ENCODE data around the gene COPS4. TPM values are rescaled to one million over a fixed set of nuclear protein-coding genes. Genes with fewer than 3 reads are reported as not detected.
"Not testable (repeated sequence)": the region's sequence is repeated elsewhere in the genome, so short reads cannot be mapped to it uniquely, and the experiment has no call there.

COPS4 gene
- total RNA-seq, 2 experiments from 2014 or later: 27.6 to 33.1 TPM

DNA sequence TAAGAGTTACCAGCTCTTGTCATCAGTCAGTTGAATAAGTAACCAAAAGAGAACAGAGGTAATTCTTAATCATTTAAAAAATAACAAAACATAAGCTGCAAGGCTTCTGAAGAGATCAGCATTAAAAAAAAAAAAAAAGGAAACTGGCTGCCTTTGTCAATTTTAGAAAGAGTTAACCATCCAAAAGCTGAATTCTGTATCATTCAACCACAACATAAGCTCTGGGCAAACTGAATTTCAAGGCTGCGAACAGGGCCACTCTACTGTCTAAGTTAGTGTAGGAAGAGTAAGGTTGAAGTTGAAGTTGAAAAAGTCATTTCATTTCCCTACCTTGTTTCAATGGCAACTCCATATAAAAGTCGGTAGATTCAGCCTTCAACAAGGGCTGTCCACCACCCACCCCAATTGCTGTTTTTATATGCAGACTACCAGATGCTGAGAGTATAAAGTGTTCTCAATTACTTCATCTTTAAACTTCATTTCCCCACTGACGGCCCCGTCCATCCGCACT lies 23.2 kb upstream of the COPS4 start:
- H3K27ac Mint-ChIP-seq: peak overlapping the region; percentile 96
- peaks cover 8% of the 10 kb centered on the region for H3K36me3 Mint-ChIP-seq
- H3K4me3 Mint-ChIP-seq: peak overlapping the region; percentile 86
- H3K4me1 Mint-ChIP-seq: peaks cover 38% of the 10 kb centered on the region
- DNase-seq (no peak), ATAC-seq (peak; percentile 0)
- H3K9me3 Mint-ChIP-seq (ENCODE audit: low read depth): no peaks in the 10 kb centered on the region
- H3K27me3 Mint-ChIP-seq: no peaks in the 10 kb centered on the region
- CTCF ChIA-PET: interaction anchor here (0.6 to 3.1 kb wide), 11 partner anchors 10 to 272 kb away, joined by 3 to 13 read pairs (median 4); partner anchors contain the start of genes COPS4 and THAP9

DNA sequence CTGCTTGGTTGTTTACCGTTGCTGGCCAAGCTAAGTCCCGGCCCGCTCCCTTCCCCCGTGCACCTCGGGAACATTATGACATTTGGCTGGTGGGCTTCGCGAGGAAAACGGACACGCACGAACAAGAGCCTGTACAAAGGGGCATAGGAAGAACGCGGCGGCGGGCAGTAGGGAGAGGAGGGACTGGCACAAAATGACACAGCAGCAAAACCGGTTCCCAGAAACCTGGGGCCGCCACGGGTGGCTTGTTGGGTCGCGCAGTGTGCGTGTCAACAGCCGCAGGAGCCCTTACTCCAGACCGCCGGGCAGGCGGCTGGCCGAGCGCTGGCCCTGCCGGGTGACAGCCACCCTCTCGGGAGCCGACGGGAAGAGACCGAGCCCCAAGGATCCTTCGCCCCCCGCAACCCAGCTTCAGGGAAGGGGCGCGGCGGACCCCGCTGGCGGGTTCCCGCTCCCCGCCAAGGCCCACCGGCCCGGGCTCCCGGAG lies 22.7 kb upstream of the COPS4 start:
- CTCF ChIA-PET: interaction anchor here (1.1 to 3.1 kb wide), 9 partner anchors 19 to 271 kb away, joined by 3 to 13 read pairs (median 5); partner anchors contain the start of genes COPS4 and THAP9
- peak overlapping the region; percentile 96 for H3K27ac Mint-ChIP-seq
- H3K36me3 Mint-ChIP-seq: peaks cover 8% of the 10 kb centered on the region
- H3K27me3 Mint-ChIP-seq: no peaks in the 10 kb centered on the region
- H3K4me3 Mint-ChIP-seq: peak overlapping the region; percentile 86
- DNase-seq (peak; percentile 65), ATAC-seq (peak; percentile 6)
- no peaks in the 10 kb centered on the region for H3K9me3 Mint-ChIP-seq (ENCODE audit: low read depth)
- H3K4me1 Mint-ChIP-seq: peaks cover 37% of the 10 kb centered on the region

DNA sequence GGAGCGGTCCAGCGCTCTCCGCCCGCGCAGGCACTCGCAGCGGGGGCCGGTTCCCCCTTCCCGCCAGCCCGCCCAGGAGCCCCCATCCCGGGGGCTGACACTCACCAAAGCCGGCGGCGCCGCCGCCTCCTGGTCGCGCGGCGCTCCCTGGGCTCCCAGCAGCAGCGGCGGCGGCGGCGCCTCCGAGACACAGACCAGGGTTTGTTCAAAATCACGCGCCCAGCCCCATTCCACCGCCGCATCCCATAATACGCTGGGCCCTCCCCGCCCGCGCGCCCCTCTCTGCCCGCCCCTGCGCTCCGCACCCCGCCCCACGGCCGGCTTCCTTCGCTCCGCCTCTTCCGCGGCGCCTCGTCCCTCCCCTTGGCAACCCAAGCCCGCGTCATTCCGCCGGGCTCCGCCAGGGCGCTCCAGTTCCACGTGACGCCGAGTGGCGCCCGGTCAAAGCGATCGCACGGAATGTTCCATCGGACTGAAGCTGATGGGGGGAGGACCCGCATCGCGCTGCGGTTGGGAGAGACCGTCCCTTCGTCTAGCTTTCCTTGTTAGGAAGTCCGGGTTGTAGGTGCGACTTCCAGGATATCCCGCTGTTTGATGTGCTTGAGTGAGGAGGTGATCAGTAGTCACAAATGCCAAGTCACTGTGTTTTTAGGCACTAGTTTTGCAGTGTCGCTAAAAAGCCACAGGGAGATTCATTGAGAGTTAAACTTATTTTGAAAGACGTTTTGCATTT lies 22.1 kb upstream of the COPS4 start:
- no peaks in the 10 kb centered on the region for H3K9me3 Mint-ChIP-seq (ENCODE audit: low read depth)

DNA sequence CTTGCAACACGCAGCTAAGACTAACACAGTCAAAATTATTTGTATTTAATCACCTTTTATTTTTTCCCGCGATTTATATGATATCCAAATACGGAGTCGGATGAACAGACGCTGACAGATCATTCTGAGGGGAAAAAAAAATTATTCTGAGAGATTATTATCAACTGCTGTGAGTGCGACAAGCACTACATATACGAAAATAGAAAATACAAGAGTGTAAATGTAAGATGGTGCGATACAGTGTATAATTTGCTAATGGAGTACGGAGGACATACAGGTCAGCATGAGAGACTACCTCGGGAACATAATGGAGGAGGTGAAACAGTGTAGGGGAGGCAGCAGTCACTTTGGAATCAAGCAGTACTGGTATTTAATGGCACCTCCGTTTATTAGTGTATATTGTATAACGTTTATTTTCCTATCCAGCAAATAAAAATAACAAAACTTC lies 21.5 kb upstream of the COPS4 start:
- H3K4me3 Mint-ChIP-seq: peak overlapping the region; percentile 88
- H3K36me3 Mint-ChIP-seq: peaks cover 4% of the 10 kb centered on the region
- ATAC-seq (no peak), DNase-seq (no peak)
- peak overlapping the region; percentile 87 for H3K27ac Mint-ChIP-seq
- CTCF ChIA-PET: interaction anchor here (0.5 to 3.1 kb wide), 5 partner anchors 17 to 306 kb away, joined by 3 to 13 read pairs (median 3); partner anchors contain the start of genes COPS4 and THAP9
- peaks cover 26% of the 10 kb centered on the region for H3K4me1 Mint-ChIP-seq
- no peaks in the 10 kb centered on the region for H3K9me3 Mint-ChIP-seq (ENCODE audit: low read depth)
- H3K27me3 Mint-ChIP-seq: no peaks in the 10 kb centered on the region

More for the DNA sequence above, 22.1 kb upstream of the COPS4 start:
- Mint-ChIP-seq H3K4me3 (peak overlapping the region; percentile 88), H3K27me3 (no peaks in the 10 kb centered on the region), H3K4me1 (peaks cover 31% of the 10 kb centered on the region), H3K36me3 (peaks cover 7% of the 10 kb centered on the region), H3K27ac (peak overlapping the region; percentile 87)
- DNase-seq (peak; percentile 98), ATAC-seq (peak; percentile 85)
- CTCF ChIA-PET: interaction anchor here (1.1 to 3.1 kb wide), 6 partner anchors 18 to 271 kb away, joined by 3 to 13 read pairs (median 5); partner anchors contain the start of genes COPS4 and THAP9

DNA sequence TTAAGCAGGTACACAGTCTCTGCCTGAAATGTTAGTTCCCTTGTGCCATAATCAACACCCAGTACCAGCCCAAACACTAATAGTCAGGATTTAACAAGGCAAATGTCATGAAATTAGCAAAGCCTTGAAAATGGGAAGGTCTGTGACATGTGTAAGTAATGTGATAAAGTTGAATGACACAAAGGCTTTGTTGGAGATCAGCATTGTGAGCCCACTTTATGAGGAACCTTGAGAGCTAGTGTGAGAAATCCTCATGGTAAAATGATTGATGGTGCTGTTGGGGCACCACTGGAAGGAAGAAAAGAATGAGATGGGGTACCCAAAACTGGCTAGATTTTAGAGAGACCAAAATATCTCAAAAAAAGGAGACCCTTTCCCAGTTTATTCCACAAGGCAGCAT lies 21.1 kb upstream of the COPS4 start:
- DNase-seq: no peak
- Mint-ChIP-seq H3K9me3 (ENCODE audit: low read depth) (no peaks in the 10 kb centered on the region), H3K27me3 (no peaks in the 10 kb centered on the region), H3K36me3 (peaks cover 4% of the 10 kb centered on the region), H3K4me1 (peaks cover 24% of the 10 kb centered on the region), H3K4me3 (peak overlapping the region; percentile 88), H3K27ac (peak overlapping the region; percentile 18)
- CTCF ChIA-PET: interaction anchor here (0.5 to 3.1 kb wide), 3 partner anchors 21 to 306 kb away, joined by 3 to 13 read pairs (median 9); partner anchors contain the start of genes COPS4 and THAP9
- no peak for ATAC-seq

DNA sequence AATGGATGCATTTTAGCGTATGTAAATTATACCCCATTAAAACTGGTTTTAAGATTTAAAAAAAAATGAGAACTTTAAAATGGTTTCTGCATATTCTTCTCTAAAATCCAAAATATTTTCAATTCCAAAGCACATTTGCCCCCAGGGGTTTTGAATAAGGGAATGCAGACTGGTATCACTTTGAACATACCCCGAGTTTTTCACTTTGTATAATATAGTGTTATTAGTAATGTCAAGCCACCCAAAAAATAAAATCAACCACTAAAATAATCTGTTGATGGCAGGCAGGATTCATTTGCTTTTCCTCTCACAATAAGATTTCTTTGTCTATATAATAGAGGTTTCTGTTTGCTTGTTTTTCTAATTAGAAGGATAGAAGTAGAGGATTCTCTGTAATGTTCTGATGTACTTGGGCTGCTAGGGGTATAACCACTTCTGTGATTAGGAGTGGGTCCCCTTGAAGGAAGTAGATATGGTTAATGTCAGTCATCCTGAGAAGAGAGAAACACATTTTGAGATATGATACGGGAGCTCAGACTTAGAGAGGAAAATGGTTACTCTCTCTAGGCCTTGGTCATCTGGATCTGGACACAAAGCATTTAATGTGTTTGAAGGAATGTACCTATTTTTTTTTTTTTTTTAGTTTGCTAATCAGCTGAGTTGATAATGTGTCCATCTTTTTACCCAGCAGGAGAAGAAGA lies 15.0 kb upstream of the COPS4 start:
- CTCF ChIA-PET: interaction anchor here (1.1 to 1.5 kb wide), 2 partner anchors 13 to 15 kb away, joined by 3 to 5 read pairs; partner anchors contain the start of gene COPS4
- DNase-seq (no peak), ATAC-seq (peak; percentile 90)
- Mint-ChIP-seq H3K9me3 (ENCODE audit: low read depth) (peaks cover 2% of the 10 kb centered on the region), H3K4me1 (peaks cover 12% of the 10 kb centered on the region), H3K27ac (peak overlapping the region; percentile 39), H3K27me3 (peaks cover 5% of the 10 kb centered on the region), H3K4me3 (no peak overlapping the region), H3K36me3 (peaks cover 10% of the 10 kb centered on the region)

DNA sequence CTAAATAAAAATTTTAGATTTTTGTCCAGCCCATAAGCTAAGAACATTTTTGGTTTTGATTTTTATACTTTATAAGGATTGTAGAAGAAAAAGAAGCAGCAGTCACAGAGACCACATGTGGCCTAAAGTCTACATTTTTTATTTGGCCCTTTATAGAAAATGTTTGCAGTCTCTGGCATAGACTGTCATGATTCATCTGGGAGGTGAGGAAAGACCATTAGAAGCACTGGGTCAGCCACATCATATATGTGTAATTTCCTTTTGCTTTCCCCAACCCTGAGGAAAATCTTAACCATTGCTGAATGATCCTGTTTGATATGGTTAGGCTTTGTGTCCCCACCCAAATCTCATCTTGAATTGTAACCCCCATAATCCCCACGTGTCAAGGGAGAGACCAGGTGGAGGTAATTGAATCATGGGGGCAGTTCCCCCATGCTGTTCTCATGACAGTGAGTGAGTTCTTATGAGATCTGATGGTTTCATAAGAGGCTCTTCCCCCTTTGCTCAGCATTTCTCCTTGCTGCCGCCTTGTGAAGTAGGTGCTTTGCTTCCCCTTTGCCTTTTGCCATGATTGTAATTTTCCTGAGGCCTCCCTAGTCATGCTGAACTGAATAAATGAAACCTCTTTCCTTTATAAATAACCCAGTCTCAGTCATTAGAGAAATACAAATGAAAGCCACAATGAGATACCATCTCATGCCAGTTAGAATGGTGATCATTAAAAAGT lies 12.1 kb upstream of the COPS4 start:
- Mint-ChIP-seq H3K36me3 (peaks cover 12% of the 10 kb centered on the region), H3K4me3 (no peak overlapping the region), H3K27ac (no peak overlapping the region), H3K4me1 (peaks cover 12% of the 10 kb centered on the region), H3K27me3 (peaks cover 20% of the 10 kb centered on the region), H3K9me3 (ENCODE audit: low read depth) (peaks cover 5% of the 10 kb centered on the region)
- CTCF ChIA-PET: no interaction called here
- ATAC-seq (no peak), DNase-seq (no peak)

DNA sequence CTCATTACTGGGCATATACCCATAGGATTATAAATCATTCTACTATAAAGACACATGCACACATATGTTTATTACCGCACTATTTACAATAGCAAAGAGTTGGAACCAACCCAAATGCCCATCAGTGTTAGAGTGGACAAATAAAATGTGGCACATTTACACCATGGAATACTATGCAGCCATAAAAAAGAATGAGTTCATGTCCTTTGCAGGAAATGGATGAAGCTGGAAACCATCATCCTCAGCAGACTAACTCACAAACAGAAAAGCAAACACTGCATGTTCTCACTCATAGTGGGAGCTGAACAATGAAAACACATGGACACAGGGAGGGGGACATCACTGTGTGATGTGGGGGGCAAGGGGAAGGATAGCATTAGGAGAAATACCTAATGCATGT lies 11.4 kb upstream of the COPS4 start:
- CTCF ChIA-PET, DNase-seq: not testable (repeated sequence)
- H3K4me1 Mint-ChIP-seq: peaks cover 12% of the 10 kb centered on the region

DNA sequence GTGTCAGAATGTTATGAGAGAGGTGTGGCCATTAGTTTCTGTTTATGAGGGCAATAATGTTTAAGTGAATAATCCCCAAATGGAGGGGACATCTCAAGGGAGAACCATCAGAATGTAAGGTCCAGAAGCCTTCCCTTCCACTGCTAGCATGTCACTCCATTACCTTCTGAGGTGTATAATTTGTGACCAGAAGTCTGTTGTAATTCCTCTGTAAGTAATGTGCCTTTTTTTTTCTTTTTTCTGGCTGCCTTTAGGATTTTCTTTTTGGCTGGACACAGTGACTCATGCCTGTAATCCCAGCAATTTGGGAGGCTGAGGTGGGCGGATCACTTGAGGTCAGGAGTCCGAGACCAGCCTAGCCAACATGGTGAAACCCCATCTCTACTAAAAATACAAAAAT lies 10.8 kb upstream of the COPS4 start:
- DNase-seq (no peak), ATAC-seq (no peak)
- CTCF ChIA-PET: interaction anchor here (0.6 kb wide), 1 partner anchor 29 kb away, joined by 4 read pairs; no protein-coding TSS in a partner anchor
- H3K27ac Mint-ChIP-seq: no peak overlapping the region
- H3K9me3 Mint-ChIP-seq (ENCODE audit: low read depth): peaks cover 5% of the 10 kb centered on the region
- peaks cover 26% of the 10 kb centered on the region for H3K27me3 Mint-ChIP-seq
- no peak overlapping the region for H3K4me3 Mint-ChIP-seq
- H3K4me1 Mint-ChIP-seq: peaks cover 12% of the 10 kb centered on the region
- peaks cover 12% of the 10 kb centered on the region for H3K36me3 Mint-ChIP-seq

More for the DNA sequence above, 11.4 kb upstream of the COPS4 start:
- not testable (repeated sequence) for H3K4me3 Mint-ChIP-seq; ATAC-seq; H3K9me3 Mint-ChIP-seq (ENCODE audit: low read depth); H3K27ac Mint-ChIP-seq
- Mint-ChIP-seq H3K36me3 (peaks cover 12% of the 10 kb centered on the region), H3K27me3 (peaks cover 20% of the 10 kb centered on the region)

DNA sequence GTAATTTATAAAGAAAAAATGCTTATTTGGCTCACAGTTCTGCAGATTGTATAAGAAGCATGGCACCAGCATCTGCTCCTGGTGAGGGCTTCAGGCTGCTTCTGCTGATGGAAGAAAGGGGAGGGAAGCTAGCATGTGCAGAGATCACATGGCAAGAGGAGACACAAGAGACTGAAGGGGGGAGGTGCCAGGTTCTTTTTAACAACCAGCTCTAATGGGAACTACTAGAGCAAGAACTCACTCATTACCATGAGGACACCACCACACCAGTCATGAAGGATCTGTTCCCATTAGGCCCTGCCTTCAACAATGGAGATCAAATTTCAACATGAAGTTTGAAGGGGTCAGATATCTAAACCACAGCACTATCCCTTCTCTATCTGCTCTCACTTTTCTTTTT lies 9.4 kb upstream of the COPS4 start:
- CTCF ChIA-PET: no interaction called here
- Mint-ChIP-seq H3K27ac (no peak overlapping the region), H3K4me3 (no peak overlapping the region), H3K36me3 (peaks cover 12% of the 10 kb centered on the region), H3K27me3 (peaks cover 26% of the 10 kb centered on the region), H3K4me1 (peaks cover 2% of the 10 kb centered on the region), H3K9me3 (ENCODE audit: low read depth) (peaks cover 5% of the 10 kb centered on the region)
- DNase-seq (no peak), ATAC-seq (no peak)

DNA sequence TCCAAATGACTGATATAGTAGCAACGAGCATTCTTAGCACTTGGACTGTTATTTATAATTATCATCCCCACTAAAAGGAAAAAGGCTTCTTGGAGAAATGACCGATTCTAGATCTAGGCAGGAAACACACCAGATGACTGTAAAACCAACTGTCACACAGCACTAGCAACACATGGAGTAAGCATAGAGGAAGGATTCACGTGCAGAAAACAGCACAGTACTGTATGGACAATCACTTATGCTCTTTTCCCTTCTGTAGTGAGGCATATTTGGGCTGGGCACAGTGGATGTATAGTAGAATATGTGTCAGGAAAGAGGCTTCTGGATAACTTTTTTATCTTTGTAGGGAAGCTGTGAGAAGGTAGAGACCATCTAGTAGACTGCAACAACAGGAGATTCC lies 6.0 kb upstream of the COPS4 start:
- DNase-seq: no peak
- Mint-ChIP-seq H3K4me1 (peaks cover 4% of the 10 kb centered on the region), H3K27ac (no peak overlapping the region), H3K27me3 (peaks cover 25% of the 10 kb centered on the region), H3K9me3 (ENCODE audit: low read depth) (peaks cover 5% of the 10 kb centered on the region), H3K4me3 (no peak overlapping the region), H3K36me3 (peaks cover 5% of the 10 kb centered on the region)
- no peak for ATAC-seq
- CTCF ChIA-PET: no interaction called here

DNA sequence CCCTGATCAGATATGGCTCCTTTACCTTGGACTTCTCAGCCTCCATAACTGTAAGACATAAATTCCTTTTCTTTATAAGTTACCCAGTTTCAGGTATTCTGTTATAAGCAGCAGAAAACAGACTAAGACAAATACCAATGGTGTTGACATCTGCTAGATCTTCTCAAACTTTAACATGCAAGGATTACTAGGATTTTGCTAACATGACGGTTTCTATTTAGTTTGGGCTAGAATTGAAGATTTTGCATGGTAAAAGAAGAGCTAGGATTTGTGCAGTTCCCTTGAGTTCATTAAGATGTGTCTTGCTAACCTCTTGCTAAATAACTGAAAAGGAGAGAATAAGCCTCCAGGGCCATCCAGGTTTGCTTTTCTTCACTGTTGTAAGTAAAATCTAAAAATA lies 5.3 kb upstream of the COPS4 start:
- ATAC-seq: no peak
- CTCF ChIA-PET: no interaction called here
- peaks cover 7% of the 10 kb centered on the region for H3K4me1 Mint-ChIP-seq
- peaks cover 25% of the 10 kb centered on the region for H3K27me3 Mint-ChIP-seq
- no peak overlapping the region for H3K27ac Mint-ChIP-seq
- H3K36me3 Mint-ChIP-seq: peaks cover 1% of the 10 kb centered on the region
- peaks cover 5% of the 10 kb centered on the region for H3K9me3 Mint-ChIP-seq (ENCODE audit: low read depth)
- no peak overlapping the region for H3K4me3 Mint-ChIP-seq
- DNase-seq: no peak
